ENCODE results near the gene VSTM1.

Gene VSTM1

DNA sequence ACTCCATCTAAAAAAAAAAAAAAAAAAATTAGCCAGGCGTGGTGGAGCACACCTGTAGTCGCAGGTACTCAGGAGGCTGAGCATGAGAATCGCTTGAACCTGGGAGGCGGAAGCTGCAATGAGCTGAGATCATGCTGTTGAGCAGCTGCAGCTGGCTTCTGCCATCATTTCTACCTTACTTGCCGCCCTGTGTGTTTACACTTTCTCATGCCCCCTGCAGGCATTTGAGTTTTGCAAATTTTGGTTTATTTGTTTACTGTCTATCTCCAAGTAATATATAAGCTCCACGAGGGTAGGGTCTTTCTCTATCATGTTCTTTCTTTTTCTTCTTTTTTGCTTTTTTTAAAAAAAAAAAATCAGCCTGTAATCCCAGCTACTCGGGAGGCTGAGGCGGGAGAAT lies 54.3 kb downstream of the VSTM1 start:
- no peak for DNase-seq

DNA sequence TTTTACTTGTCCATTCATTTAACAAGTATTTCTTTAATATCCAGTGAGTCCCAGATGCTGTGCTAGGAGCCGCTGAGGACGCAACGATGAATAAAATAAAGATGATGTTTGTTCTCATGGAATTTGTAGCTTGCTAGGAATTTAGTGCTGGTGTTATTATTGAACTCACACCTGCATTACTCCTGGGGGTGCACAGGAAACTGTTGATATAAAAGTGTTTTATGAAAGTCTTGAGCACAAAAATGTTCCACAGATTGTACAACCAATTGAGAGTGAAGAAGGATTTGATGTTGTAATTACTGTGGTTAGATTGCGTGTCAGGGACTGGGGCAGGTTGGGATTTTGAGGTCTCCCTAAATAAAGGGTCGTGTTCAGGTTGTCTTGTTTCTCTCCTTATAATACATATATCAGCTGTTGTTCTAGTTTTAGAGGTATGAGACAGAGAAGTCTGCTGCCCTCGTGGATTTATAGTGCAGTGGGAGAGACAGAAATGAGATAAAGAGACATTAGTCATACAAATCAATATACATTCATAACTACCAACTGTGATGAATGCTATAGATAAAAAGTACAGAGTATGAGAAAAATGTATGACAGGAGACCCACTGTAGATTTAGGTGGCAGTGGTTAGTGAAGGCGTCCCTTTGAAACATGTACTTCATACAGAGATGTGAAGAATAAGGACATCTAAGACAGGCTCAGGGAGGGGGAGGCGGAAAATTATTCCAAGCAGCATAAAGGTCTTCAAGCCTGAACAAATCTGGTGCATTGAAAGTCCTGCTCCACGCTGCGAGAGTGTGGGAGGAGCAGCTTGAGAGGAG lies 61.0 kb downstream of the VSTM1 start:
- DNase-seq: no peak

DNA sequence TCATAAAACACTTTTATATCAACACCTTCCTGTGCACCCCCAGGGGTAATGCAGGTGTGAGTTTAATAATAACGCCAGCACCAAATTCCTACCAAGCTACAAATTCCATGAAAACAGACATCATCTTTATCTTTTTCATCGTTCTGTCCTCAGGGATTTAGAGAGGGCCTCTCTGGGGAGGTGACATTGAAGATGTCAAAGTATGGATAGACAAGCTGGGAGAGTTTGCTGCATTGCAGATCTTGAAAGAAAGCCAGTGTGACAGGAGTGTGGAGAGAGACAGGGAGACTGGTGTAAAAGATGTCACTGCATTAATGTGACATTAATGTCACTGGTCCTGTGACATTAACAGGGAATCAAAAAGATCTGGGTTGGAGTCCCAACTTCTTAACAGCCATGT lies 62.2 kb downstream of the VSTM1 start:
- no peak for DNase-seq

DNA sequence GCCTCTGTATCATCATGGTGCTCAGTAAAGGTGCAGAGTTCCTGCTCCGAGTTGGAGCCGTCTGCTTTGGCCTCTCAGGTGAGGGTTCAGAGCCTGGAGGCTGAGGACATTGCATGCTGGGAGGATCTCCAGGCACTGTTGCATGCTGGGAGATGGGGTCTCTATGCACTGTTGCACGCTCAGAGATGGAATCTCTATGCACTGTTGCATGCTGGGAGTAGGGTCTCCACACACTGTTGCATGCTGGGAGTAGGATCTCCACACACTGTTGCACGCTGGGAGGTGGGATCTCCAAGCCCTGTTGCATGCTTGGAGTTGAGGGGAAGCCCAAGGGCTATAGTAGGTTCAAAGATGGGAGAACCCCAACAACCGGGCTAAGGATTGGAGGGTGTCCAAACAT lies 64.0 kb downstream of the VSTM1 start:
- no peak for DNase-seq

DNA sequence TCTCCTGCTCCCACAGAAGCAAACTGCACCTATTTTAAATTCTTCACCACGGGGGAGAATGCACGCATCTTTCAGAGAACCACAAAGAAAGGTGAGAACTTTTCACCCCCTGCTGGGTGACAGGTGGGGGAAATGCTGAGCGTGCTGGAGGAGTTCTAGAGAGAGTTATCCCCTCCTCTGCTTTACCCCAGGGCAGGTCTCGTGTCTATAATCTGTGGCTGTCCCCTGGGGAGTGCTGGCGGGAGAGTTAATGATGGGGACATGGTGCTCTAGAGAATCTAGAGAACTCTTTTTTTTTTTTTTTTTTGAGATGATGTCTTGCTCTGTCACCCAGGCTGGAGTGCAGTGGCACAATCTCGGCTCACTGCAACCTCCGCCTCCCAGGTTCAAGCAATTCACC lies 65.5 kb downstream of the VSTM1 start:
- no peak for DNase-seq

DNA sequence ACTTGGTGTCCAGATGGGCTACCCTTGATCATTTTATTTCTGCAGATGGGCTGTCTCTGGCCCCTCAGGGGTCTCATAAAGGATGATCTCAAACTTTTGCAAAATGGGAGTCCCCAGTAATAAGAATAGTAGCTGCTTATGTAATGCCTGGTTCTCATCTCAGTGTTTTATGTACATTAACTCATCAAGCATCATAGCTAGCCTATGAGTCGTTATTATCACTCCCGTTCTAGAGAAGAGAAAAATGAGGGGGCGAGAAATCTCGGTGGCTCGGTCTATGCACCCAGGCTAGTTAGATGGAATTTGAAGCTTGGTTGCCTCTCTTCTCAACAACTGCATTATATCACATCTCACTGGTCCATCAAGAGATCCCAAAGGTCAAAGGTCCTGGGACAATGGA lies 68.9 kb downstream of the VSTM1 start:
- no peak for DNase-seq

DNA sequence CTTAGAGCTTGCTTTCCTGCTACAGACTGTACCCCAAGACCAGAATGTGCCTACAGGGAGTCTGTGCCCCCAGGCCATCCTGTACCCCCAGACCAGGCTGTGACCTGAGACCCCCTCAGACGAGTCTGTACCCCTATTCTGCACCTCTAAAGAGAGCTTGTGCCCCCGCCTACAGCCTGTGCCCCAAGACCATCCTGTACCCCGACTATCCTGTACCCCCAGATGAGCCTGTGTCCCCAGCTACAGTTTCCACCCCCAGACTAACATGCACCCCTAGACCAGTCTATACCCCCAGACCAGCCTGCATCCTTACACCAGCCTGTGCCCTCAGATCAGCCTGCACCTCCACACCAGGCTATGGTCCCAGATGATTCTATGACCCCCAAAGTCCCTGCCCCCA lies 70.2 kb downstream of the VSTM1 start:
- no peak for DNase-seq

DNA sequence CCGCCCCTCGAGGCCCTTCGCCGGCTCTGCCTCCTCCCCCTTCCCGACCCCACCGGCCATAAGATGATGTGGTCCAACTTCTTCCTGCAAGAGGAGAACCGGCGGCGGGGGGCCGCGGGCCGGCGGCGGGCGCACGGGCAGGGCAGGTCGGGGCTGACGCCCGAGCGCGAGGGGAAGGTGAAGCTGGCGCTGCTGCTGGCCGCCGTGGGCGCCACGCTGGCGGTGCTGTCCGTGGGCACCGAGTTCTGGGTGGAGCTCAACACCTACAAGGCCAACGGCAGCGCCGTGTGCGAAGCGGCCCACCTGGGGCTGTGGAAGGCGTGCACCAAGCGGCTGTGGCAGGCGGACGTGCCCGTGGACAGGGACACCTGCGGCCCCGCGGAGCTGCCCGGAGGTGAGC lies 70.9 kb downstream of the VSTM1 start:
- DNase-seq: no peak

DNA sequence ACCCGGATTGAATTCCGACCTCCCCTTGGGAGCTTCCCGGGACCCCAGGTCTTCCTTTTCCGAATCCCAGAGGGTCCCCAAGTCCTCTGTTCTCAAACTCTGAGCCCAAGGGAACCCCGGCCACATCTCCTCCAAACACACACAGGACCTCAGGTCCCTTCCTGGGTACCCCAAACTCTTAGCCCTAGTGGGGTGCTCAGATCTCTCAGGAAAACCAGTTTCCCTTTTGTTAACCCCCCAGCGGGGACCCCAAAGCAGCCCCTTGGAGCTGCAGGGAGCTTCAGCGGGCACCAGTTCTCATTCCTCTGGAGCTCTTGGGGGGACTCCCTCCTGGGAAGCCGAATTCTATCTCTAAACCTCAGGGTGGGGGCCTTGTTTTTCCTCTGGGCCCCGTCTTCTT lies 71.5 kb downstream of the VSTM1 start:
- DNase-seq: no peak

DNA sequence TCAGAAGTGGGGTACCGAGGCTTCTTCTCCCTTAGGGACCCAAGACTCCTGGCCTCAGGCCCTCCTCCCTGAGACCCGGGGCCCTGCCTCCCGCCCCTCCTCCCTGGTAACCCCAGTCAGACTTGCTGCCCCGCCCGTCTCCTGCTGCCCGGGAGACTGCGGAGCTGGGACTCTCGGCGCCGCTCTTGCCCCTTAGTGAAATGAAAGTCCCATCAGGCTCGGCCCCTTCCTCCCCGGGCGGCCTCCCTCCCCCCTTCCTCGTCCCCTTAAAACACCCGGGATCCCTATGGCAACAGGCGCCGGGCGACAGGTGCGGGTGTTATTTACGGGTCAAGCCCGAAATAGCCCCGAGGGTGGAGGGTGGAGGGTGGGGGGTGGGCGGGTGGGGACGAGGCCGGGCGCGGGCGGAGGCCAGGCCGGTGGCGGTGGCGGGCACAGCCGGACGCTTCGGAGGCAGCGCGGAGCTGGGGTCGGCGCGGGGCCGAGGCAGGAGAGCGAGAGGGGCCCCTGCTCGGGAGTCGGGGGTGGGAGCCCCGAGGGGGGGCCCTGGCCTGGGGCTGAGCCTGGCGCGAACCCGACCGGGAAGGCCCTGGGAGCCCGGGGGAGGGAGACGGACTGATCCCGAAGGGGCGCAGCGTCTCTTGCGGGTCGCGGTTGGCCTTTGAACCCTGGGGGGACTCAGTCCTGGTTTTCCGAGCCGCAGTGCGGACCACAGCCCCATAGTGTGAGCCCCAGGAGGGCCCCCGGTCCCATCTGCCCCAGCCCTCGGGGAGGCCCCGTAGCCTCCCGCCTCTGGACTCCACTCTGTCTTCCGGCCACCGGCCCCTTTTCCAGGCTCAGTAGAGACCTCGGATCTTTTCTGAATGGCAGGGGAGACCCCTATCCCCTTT lies 72.2 kb downstream of the VSTM1 start, which contains the start of gene CACNG6:
TSS of gene CACNG6 (plus strand) at position 414 of the 890 bp plus-strand sequence. CDS start 1,241 bp downstream, outside the sequence.
- no peak for DNase-seq
